Measurements from ENCODE around the gene PPM1L.

DNA sequence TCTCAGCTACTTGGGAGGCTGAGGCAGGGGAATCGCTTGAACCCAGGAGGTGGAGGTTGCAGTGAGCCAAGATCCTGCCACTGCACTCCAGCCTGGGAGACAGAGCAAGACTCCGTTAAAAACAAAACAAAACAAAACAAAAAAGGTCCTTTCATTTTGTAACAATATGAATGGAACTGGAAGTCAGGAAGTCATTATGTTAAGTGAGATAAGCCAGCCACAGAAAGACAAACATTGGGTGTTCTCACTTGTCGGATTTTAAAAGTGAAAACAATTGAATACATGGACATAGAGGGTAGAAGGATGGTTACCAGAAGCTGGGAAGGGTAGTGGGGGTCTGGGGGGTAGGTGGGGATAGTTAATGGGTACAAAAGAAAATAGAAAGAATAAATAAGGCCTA lies 361.6 kb downstream of the PPM1L start:
- TF ChIP-seq YY1 (IDR thresholded peaks at IDR 0.05; ENCODE audit: extremely low read depth, insufficient replicate concordance, low read depth, low read length) = no peak
- TF ChIP-seq, protein P1, sequence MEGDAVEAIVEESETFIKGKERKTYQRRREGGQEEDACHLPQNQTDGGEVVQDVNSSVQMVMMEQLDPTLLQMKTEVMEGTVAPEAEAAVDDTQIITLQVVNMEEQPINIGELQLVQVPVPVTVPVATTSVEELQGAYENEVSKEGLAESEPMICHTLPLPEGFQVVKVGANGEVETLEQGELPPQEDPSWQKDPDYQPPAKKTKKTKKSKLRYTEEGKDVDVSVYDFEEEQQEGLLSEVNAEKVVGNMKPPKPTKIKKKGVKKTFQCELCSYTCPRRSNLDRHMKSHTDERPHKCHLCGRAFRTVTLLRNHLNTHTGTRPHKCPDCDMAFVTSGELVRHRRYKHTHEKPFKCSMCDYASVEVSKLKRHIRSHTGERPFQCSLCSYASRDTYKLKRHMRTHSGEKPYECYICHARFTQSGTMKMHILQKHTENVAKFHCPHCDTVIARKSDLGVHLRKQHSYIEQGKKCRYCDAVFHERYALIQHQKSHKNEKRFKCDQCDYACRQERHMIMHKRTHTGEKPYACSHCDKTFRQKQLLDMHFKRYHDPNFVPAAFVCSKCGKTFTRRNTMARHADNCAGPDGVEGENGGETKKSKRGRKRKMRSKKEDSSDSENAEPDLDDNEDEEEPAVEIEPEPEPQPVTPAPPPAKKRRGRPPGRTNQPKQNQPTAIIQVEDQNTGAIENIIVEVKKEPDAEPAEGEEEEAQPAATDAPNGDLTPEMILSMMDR (IDR thresholded peaks at IDR 0.05 in 2 of 3, conservative IDR thresholded peaks at IDR 0.05 in 1 of 3; ENCODE audit: borderline replicate concordance in 1 of 3, insufficient read depth in 1 of 3, low read depth in 2 of 3, low read length in 2 of 3) = no peak
- no peak for TF ChIP-seq EZH2 (IDR thresholded peaks at IDR 0.05)
- no peak for TF ChIP-seq MAX (IDR thresholded peaks at IDR 0.05)
- TF ChIP-seq JUND (IDR thresholded peaks at IDR 0.05) = no peak
- no peak for TF ChIP-seq EGR1 (IDR thresholded peaks at IDR 0.05; ENCODE audit: low read depth)
- no peak for TF ChIP-seq SIN3A (IDR thresholded peaks at IDR 0.05; ENCODE audit: low read depth)
- TF ChIP-seq POLR2AphosphoS5 (IDR thresholded peaks at IDR 0.05; ENCODE audit: low read depth, low read length) = no peak
- no peak for TF ChIP-seq POLR2A (IDR thresholded peaks at IDR 0.05; ENCODE audit: borderline replicate concordance, extremely low read depth, insufficient read depth, insufficient read length)
- TF ChIP-seq, protein P2, sequence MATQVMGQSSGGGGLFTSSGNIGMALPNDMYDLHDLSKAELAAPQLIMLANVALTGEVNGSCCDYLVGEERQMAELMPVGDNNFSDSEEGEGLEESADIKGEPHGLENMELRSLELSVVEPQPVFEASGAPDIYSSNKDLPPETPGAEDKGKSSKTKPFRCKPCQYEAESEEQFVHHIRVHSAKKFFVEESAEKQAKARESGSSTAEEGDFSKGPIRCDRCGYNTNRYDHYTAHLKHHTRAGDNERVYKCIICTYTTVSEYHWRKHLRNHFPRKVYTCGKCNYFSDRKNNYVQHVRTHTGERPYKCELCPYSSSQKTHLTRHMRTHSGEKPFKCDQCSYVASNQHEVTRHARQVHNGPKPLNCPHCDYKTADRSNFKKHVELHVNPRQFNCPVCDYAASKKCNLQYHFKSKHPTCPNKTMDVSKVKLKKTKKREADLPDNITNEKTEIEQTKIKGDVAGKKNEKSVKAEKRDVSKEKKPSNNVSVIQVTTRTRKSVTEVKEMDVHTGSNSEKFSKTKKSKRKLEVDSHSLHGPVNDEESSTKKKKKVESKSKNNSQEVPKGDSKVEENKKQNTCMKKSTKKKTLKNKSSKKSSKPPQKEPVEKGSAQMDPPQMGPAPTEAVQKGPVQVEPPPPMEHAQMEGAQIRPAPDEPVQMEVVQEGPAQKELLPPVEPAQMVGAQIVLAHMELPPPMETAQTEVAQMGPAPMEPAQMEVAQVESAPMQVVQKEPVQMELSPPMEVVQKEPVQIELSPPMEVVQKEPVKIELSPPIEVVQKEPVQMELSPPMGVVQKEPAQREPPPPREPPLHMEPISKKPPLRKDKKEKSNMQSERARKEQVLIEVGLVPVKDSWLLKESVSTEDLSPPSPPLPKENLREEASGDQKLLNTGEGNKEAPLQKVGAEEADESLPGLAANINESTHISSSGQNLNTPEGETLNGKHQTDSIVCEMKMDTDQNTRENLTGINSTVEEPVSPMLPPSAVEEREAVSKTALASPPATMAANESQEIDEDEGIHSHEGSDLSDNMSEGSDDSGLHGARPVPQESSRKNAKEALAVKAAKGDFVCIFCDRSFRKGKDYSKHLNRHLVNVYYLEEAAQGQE (IDR thresholded peaks at IDR 0.05; ENCODE audit: low read depth) = no peak
- no peak for TF ChIP-seq ZNF274 (IDR thresholded peaks at IDR 0.05; ENCODE audit: low read depth, low read length)
- no peak for TF ChIP-seq ZFX (IDR thresholded peaks at IDR 0.05)

Measured in HCT116 (cell line).